ENCODE results near the gene BNC2. TPM values are rescaled to one million over a fixed set of nuclear protein-coding genes. Genes with fewer than 3 reads are reported as not detected.
A peak's percentile ranks its signal among the peaks of the same experiment; 100 is the strongest.

BNC2 gene
- total RNA-seq, 1 donor from 2014 or later, result under 0.01 TPM

GRCh38 chr9:16500386-16500785 lies 370.1 kb downstream of the BNC2 start:
- FAIRE-seq, result no peak
- no peak overlapping the region for H3K4me3 ChIP-seq (ENCODE audit: low read depth, low read length)
- no peak for TF ChIP-seq CTCF (IDR thresholded peaks at IDR 0.05; ENCODE audit: insufficient read depth, low read length, severe bottlenecking)
- no peaks in the 10 kb centered on the region for H3K36me3 ChIP-seq (ENCODE audit: control insufficient read depth, insufficient read depth, low read length)
- no peaks in the 10 kb centered on the region for H3K27me3 ChIP-seq (ENCODE audit: control insufficient read depth, insufficient read depth, low read length)
- DNase-seq (ENCODE audit: low read depth), result peak; percentile 17

- TF ChIP-seq CTCF (IDR thresholded peaks at IDR 0.05; ENCODE audit: insufficient read depth, low read length, severe bottlenecking), result no peak
- Histone ChIP-seq H3K27me3 (ENCODE audit: control insufficient read depth, insufficient read depth, low read length) (no peaks in the 10 kb centered on the region), H3K36me3 (ENCODE audit: control insufficient read depth, insufficient read depth, low read length) (no peaks in the 10 kb centered on the region), H3K4me3 (ENCODE audit: low read depth, low read length) (no peak overlapping the region)
- DNase-seq (ENCODE audit: low read depth) (peak; percentile 21), FAIRE-seq (no peak)
These were observed 370.6 kb downstream of the BNC2 start for GRCh38 chr9:16499892-16500291.

GRCh38 chr9:16496908-16497307 lies 373.6 kb downstream of the BNC2 start:
- Histone ChIP-seq H3K36me3 (ENCODE audit: control insufficient read depth, insufficient read depth, low read length) (no peaks in the 10 kb centered on the region), H3K4me3 (ENCODE audit: low read depth, low read length) (no peak overlapping the region), H3K27me3 (ENCODE audit: control insufficient read depth, insufficient read depth, low read length) (no peaks in the 10 kb centered on the region)
- no peak for TF ChIP-seq CTCF (IDR thresholded peaks at IDR 0.05; ENCODE audit: insufficient read depth, low read length, severe bottlenecking)
- DNase-seq (ENCODE audit: low read depth), result no peak
- FAIRE-seq, result no peak

- FAIRE-seq, result no peak
- no peak for TF ChIP-seq CTCF (IDR thresholded peaks at IDR 0.05; ENCODE audit: insufficient read depth, low read length, severe bottlenecking)
- Histone ChIP-seq H3K27me3 (ENCODE audit: control insufficient read depth, insufficient read depth, low read length) (no peaks in the 10 kb centered on the region), H3K36me3 (ENCODE audit: control insufficient read depth, insufficient read depth, low read length) (no peaks in the 10 kb centered on the region), H3K4me3 (ENCODE audit: low read depth, low read length) (no peak overlapping the region)
- no peak for DNase-seq (ENCODE audit: low read depth)
These were observed 382.6 kb downstream of the BNC2 start for GRCh38 chr9:16487915-16488314.

- no peak for TF ChIP-seq CTCF (IDR thresholded peaks at IDR 0.05; ENCODE audit: insufficient read depth, low read length, severe bottlenecking)
- no peak overlapping the region for H3K4me3 ChIP-seq (ENCODE audit: low read depth, low read length)
- DNase-seq (ENCODE audit: low read depth), result no peak
- no peak for FAIRE-seq
- no peaks in the 10 kb centered on the region for H3K36me3 ChIP-seq (ENCODE audit: control insufficient read depth, insufficient read depth, low read length)
- no peaks in the 10 kb centered on the region for H3K27me3 ChIP-seq (ENCODE audit: control insufficient read depth, insufficient read depth, low read length)
These were observed 384.7 kb downstream of the BNC2 start for GRCh38 chr9:16485575-16486321.

- TF ChIP-seq CTCF (IDR thresholded peaks at IDR 0.05; ENCODE audit: insufficient read depth, low read length, severe bottlenecking), result no peak
- FAIRE-seq (no peak), DNase-seq (ENCODE audit: low read depth) (no peak)
These were observed 385.3 kb downstream of the BNC2 start for GRCh38 chr9:16485160-16485559.

More at GRCh38 chr9:16485160-16485559, 385.3 kb downstream of the BNC2 start:
- no peaks in the 10 kb centered on the region for H3K27me3 ChIP-seq (ENCODE audit: control insufficient read depth, insufficient read depth, low read length)
- H3K4me3 ChIP-seq (ENCODE audit: low read depth, low read length), result no peak overlapping the region
- no peaks in the 10 kb centered on the region for H3K36me3 ChIP-seq (ENCODE audit: control insufficient read depth, insufficient read depth, low read length)

Measured in bronchial epithelial cell (primary cell).